Measurements from ENCODE around the gene PLAGL1. TPM values are rescaled to one million over a fixed set of nuclear protein-coding genes. Genes with fewer than 3 reads are reported as not detected.

Gene PLAGL1
- total RNA-seq, 1 donor from 2014 or later = 83.1 TPM

GRCh38 chr6:143958839-143959399 lies 49.1 kb downstream of the PLAGL1 start:
- Mint-ChIP-seq H3K36me3 (ENCODE audit: low read depth) (peaks cover 18% of the 10 kb centered on the region), H3K27me3 (ENCODE audit: low read depth) (no peaks in the 10 kb centered on the region), H3K4me3 (ENCODE audit: unreplicated experiment) (no peak overlapping the region), H3K4me1 (ENCODE audit: low read depth) (peaks cover 6% of the 10 kb centered on the region), H3K9me3 (ENCODE audit: low read depth) (no peaks in the 10 kb centered on the region), H3K27ac (ENCODE audit: unreplicated experiment) (no peak overlapping the region)
- TF ChIP-seq, protein P1, sequence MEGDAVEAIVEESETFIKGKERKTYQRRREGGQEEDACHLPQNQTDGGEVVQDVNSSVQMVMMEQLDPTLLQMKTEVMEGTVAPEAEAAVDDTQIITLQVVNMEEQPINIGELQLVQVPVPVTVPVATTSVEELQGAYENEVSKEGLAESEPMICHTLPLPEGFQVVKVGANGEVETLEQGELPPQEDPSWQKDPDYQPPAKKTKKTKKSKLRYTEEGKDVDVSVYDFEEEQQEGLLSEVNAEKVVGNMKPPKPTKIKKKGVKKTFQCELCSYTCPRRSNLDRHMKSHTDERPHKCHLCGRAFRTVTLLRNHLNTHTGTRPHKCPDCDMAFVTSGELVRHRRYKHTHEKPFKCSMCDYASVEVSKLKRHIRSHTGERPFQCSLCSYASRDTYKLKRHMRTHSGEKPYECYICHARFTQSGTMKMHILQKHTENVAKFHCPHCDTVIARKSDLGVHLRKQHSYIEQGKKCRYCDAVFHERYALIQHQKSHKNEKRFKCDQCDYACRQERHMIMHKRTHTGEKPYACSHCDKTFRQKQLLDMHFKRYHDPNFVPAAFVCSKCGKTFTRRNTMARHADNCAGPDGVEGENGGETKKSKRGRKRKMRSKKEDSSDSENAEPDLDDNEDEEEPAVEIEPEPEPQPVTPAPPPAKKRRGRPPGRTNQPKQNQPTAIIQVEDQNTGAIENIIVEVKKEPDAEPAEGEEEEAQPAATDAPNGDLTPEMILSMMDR (IDR thresholded peaks at IDR 0.05) = no peak
- DNase-seq (ENCODE audit: low spot score) = no peak

- TF ChIP-seq, protein P1 (IDR thresholded peaks at IDR 0.05) = no peak
- H3K4me1 Mint-ChIP-seq (ENCODE audit: low read depth) = peaks cover 6% of the 10 kb centered on the region
- no peaks in the 10 kb centered on the region for H3K9me3 Mint-ChIP-seq (ENCODE audit: low read depth)
- no peak overlapping the region for H3K4me3 Mint-ChIP-seq (ENCODE audit: unreplicated experiment)
- no peak for DNase-seq (ENCODE audit: low spot score)
- no peaks in the 10 kb centered on the region for H3K27me3 Mint-ChIP-seq (ENCODE audit: low read depth)
- H3K36me3 Mint-ChIP-seq (ENCODE audit: low read depth) = peaks cover 18% of the 10 kb centered on the region
- H3K27ac Mint-ChIP-seq (ENCODE audit: unreplicated experiment) = no peak overlapping the region
These were observed 50.3 kb downstream of the PLAGL1 start for GRCh38 chr6:143957679-143958274.

- no peak for DNase-seq (ENCODE audit: low spot score)
- Mint-ChIP-seq H3K4me1 (ENCODE audit: low read depth) (no peaks in the 10 kb centered on the region), H3K36me3 (ENCODE audit: low read depth) (peaks cover 16% of the 10 kb centered on the region), H3K27ac (ENCODE audit: unreplicated experiment) (no peak overlapping the region), H3K27me3 (ENCODE audit: low read depth) (no peaks in the 10 kb centered on the region), H3K9me3 (ENCODE audit: low read depth) (no peaks in the 10 kb centered on the region), H3K4me3 (ENCODE audit: unreplicated experiment) (no peak overlapping the region)
- TF ChIP-seq, protein P1 (IDR thresholded peaks at IDR 0.05) = no peak
These were observed 52.1 kb downstream of the PLAGL1 start for GRCh38 chr6:143955971-143956370.

DNA sequence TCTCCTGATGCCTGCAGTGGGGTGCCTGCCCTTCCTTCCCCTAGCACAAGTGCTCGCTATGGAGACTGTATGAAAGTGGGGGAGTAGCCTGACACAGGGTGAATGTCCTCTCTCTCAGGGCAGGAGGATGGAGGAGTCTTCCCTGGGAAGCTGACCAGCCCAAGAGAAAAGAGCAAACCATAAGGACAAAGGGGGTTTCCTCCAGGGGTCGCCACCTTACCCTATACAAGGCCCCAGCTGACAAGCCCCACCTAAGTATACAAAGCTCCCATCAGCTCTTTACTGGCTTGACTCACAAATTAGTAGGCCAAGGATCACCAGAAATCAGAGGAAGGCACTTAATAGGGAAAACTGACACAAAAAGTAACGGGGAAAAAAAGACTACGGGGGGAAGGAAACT lies 54.1 kb downstream of the PLAGL1 start:
- TF ChIP-seq, protein P1 (IDR thresholded peaks at IDR 0.05) = no peak
- no peak for DNase-seq (ENCODE audit: low spot score)
- Mint-ChIP-seq H3K36me3 (ENCODE audit: low read depth) (peaks cover 13% of the 10 kb centered on the region), H3K27ac (ENCODE audit: unreplicated experiment) (no peak overlapping the region), H3K27me3 (ENCODE audit: low read depth) (no peaks in the 10 kb centered on the region), H3K9me3 (ENCODE audit: low read depth) (no peaks in the 10 kb centered on the region), H3K4me3 (ENCODE audit: unreplicated experiment) (no peak overlapping the region), H3K4me1 (ENCODE audit: low read depth) (no peaks in the 10 kb centered on the region)

DNA sequence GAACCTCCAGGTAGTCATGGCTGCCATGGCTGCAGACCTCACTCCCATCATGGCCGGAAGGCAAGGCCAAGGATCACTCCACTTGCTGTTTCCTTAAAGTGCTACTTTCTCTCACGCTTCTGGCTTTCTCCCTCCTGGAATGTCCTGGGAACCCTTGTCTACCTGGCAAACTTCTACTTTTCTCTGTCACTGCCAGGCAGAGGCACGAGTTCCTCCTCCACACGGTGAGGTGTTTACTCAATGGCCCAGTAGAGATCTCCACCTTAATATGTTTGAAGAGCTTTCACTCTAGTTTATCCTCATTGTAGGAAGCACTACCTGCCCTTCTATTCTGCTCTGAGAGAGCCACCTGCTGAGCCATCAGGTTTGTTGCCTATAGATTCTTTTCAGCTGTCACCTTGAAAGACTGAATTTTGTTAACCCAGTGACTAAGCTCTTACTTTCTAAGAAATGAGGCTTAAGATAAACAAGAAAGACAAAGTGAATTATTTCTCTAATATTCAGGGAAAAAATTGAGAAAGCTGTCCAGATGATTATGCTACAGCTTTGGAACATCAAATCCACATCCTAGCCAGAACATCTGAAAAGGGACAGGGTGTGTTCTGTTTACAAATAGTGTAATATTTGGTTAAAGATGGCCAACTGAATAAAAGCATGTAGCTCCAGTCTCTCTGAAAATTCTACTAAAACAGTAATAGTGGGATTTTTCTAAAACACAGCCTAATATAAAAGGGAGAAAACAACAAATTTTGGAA lies 54.9 kb downstream of the PLAGL1 start:
- Mint-ChIP-seq H3K36me3 (ENCODE audit: low read depth) (peaks cover 19% of the 10 kb centered on the region), H3K27ac (ENCODE audit: unreplicated experiment) (no peak overlapping the region), H3K4me3 (ENCODE audit: unreplicated experiment) (no peak overlapping the region)

More for the DNA sequence above, 54.9 kb downstream of the PLAGL1 start:
- TF ChIP-seq, protein P1 (IDR thresholded peaks at IDR 0.05) = no peak
- Mint-ChIP-seq H3K9me3 (ENCODE audit: low read depth) (no peaks in the 10 kb centered on the region), H3K27me3 (ENCODE audit: low read depth) (no peaks in the 10 kb centered on the region), H3K4me1 (ENCODE audit: low read depth) (no peaks in the 10 kb centered on the region)
- no peak for DNase-seq (ENCODE audit: low spot score)
